Fibroblast of lung (primary cell): ENCODE measurements around the gene DNMBP. TPM values are rescaled to one million over a fixed set of nuclear protein-coding genes. Genes with fewer than 3 reads are reported as not detected.

Experiments used
- DNase-seq, 2 donors: peaks; one replicate each; pipeline versions ENCODE4 v3.0.0 to v3.0.0-alpha.2; 2010; ENCODE audit warnings: low read depth in 2 of 2
- H2AFZ ChIP-seq: 2 replicates; pipeline ENCODE4 v1.5.1; 2012; ENCODE audit warnings: low read length, control low read depth, inconsistent platforms
- H3K27ac ChIP-seq: 2 replicates; pipeline ENCODE4 v1.5.1; 2011; ENCODE audit warnings: low read length, control low read depth; ENCODE audit not compliant: insufficient read depth
- H3K27me3 ChIP-seq: 2 replicates; pipeline ENCODE4 v1.5.1; 2011; ENCODE audit warnings: mild to moderate bottlenecking, low read length; ENCODE audit not compliant: control insufficient read depth, insufficient read depth
- H3K36me3 ChIP-seq: 2 replicates; pipeline ENCODE4 v1.5.1; 2011; ENCODE audit warnings: low read length; ENCODE audit not compliant: control insufficient read depth, insufficient read depth
- H3K4me1 ChIP-seq: 2 replicates; pipeline ENCODE4 v1.5.1; 2011; ENCODE audit warnings: low read length; ENCODE audit not compliant: control insufficient read depth, insufficient read depth; ENCODE audit errors: extremely low read depth
- H3K4me2 ChIP-seq: 2 replicates; pipeline ENCODE4 v1.5.1; 2011; ENCODE audit warnings: low read length, control low read depth; ENCODE audit not compliant: insufficient read depth; ENCODE audit errors: extremely low read depth
- H3K4me3 ChIP-seq, 4 experiments: fragments of 200-600 bp in 1 of 4; sonication (generic) in 1 of 4; replicated peaks in 1 of 4; 2 replicates each; pipeline ENCODE4 v1.5.1; 2011 to 2016; ENCODE audit warnings: low read length in 4 of 4, low read depth in 3 of 4, mild to moderate bottlenecking in 3 of 4, control low read depth in 2 of 4, inconsistent platforms in 1 of 4, mixed read lengths in 1 of 4; ENCODE audit not compliant: insufficient read depth in 1 of 4; ENCODE audit errors: control extremely low read depth in 1 of 4
- H3K79me2 ChIP-seq: 2 replicates; pipeline ENCODE4 v1.5.1; 2012; ENCODE audit warnings: mild to moderate bottlenecking, low read length, inconsistent platforms; ENCODE audit not compliant: control insufficient read depth, insufficient read depth
- H3K9ac ChIP-seq: 2 replicates; pipeline ENCODE4 v1.5.1; 2011; ENCODE audit warnings: mild to moderate bottlenecking, low read length, control low read depth; ENCODE audit not compliant: insufficient read depth
- H3K9me3 ChIP-seq: 2 replicates; pipeline ENCODE4 v1.5.1; 2012; ENCODE audit warnings: low read depth, low read length; ENCODE audit not compliant: control insufficient read depth, insufficient read depth
- H4K20me1 ChIP-seq: 2 replicates; pipeline ENCODE4 v1.5.1; 2011; ENCODE audit warnings: low read length; ENCODE audit not compliant: control insufficient read depth, insufficient read depth; ENCODE audit errors: extremely low read depth
- CTCF ChIP-seq, 2 donors: IDR thresholded peaks in 1 of 2; conservative IDR thresholded peaks in 1 of 2; 1 replicate in 1 of 2; 2 replicates in 1 of 2; pipeline ENCODE4 v1.5.1; 2011 to 2012; ENCODE audit warnings: low read length in 2 of 2, control low read depth in 1 of 2, inconsistent platforms in 1 of 2, low read depth in 1 of 2, mild to moderate bottlenecking in 1 of 2
- EZH2 ChIP-seq: IDR thresholded peaks from 2 replicates; pipeline ENCODE4 v1.5.1; 2012; ENCODE audit warnings: low read length, control low read depth, mild to moderate bottlenecking; ENCODE audit errors: missing control alignments
- polyA plus RNA-seq, 2 donors: library from polyadenylated mRNA; depleted of rRNA in 1 of 2; stranded (reverse) in 1 of 2; unstranded in 1 of 2; fragments of >200 nt; gene quantifications; 2 replicates each; pipeline ENCODE4 v1.2.1, GENCODE V29; 2011 to 2012; ENCODE audit warnings: missing spikeins in 1 of 2
- total RNA-seq: library from RNA; depleted of rRNA; stranded (reverse); fragments of >200 nt; gene quantifications from 2 replicates; pipeline ENCODE4 v1.2.1, GENCODE V29; 2014

The DNMBP gene
- total and polyA plus RNA-seq, 2 donors (not counting 1 experiment from before 2014, with no cell fraction given): 12.9 to 21.2 TPM

- H3K4me3 ChIP-seq: no peak overlapping the region
- no peaks in the 10 kb centered on the region for H3K27me3 ChIP-seq
- H3K9me3 ChIP-seq: no peaks in the 10 kb centered on the region
- H3K4me1 ChIP-seq: peaks cover 37% of the 10 kb centered on the region
- H3K9ac ChIP-seq: no peak overlapping the region
- H4K20me1 ChIP-seq: no peaks in the 10 kb centered on the region
- H3K27ac ChIP-seq: no peak overlapping the region
- no peak for DNase-seq
- TF ChIP-seq EZH2 (no peak), CTCF (conservative IDR thresholded peaks at IDR 0.05 in 1 of 2, IDR thresholded peaks at IDR 0.05 in 1 of 2; ENCODE audit: low read depth in 1 of 2, low read length in 2 of 2) (no peak)
- H3K79me2 ChIP-seq: peaks cover 78% of the 10 kb centered on the region
- H3K36me3 ChIP-seq: no peaks in the 10 kb centered on the region
- H2AFZ ChIP-seq: no peak overlapping the region
- H3K4me2 ChIP-seq: no peak overlapping the region
Observed at GRCh38 chr10:99979066-99979685, 30.6 kb downstream of the DNMBP start.

GRCh38 chr10:99977916-99978315 is 31.8 kb downstream of the DNMBP start:
- Histone ChIP-seq H3K4me1 (peaks cover 28% of the 10 kb centered on the region), H3K4me3 (no peak overlapping the region), H2AFZ (no peak overlapping the region), H3K27ac (peak overlapping the region; percentile 93), H3K36me3 (no peaks in the 10 kb centered on the region), H3K9ac (no peak overlapping the region), H3K4me2 (peak overlapping the region; percentile 9), H3K9me3 (no peaks in the 10 kb centered on the region), H3K27me3 (no peaks in the 10 kb centered on the region), H3K79me2 (peaks cover 79% of the 10 kb centered on the region), H4K20me1 (no peaks in the 10 kb centered on the region)
- no peak for TF ChIP-seq EZH2
- DNase-seq: peak in 1 of 2 donors; percentile 41

GRCh38 chr10:99976886-99977665 is 32.7 kb downstream of the DNMBP start:
- H3K4me3 ChIP-seq: peak overlapping the region in 2 of 4 experiments; percentile 38
- H3K4me1 ChIP-seq: peaks cover 26% of the 10 kb centered on the region
- H2AFZ ChIP-seq: no peak overlapping the region

More at GRCh38 chr10:99976886-99977665, 32.7 kb downstream of the DNMBP start:
- H3K27me3 ChIP-seq: no peaks in the 10 kb centered on the region
- no peak overlapping the region for H3K9ac ChIP-seq
- H3K4me2 ChIP-seq: peak overlapping the region; percentile 82
- H3K27ac ChIP-seq: peak overlapping the region; percentile 93
- TF ChIP-seq CTCF (conservative IDR thresholded peaks at IDR 0.05 in 1 of 2, IDR thresholded peaks at IDR 0.05 in 1 of 2; ENCODE audit: low read depth in 1 of 2, low read length in 2 of 2) (no peak), EZH2 (no peak)
- H4K20me1 ChIP-seq: no peaks in the 10 kb centered on the region
- no peaks in the 10 kb centered on the region for H3K9me3 ChIP-seq
- H3K36me3 ChIP-seq: no peaks in the 10 kb centered on the region
- H3K79me2 ChIP-seq: peaks cover 80% of the 10 kb centered on the region
- peak; percentile 98 to 99 for DNase-seq
